Heart left ventricle (tissue), 16 donors: ENCODE results near the gene C11orf97. TPM values are rescaled to one million over a fixed set of nuclear protein-coding genes. Genes with fewer than 3 reads are reported as not detected.
"Not testable (repeated sequence)": the region's sequence is repeated elsewhere in the genome, so short reads cannot be mapped to it uniquely, and the experiment has no call there.

ENCODE experiments used
- ATAC-seq, 4 donors: fragments of 200-7000 bp; cut with Tn5 transposase; one replicate each; pipeline ENCODE4 v1.9.1; 2020 to 2022; ENCODE audit warnings: moderate library complexity in 4 of 4, mild to moderate bottlenecking in 3 of 4, moderate number of reproducible peaks in 1 of 4
- DNase-seq, 5 donors: peaks; one replicate each; pipeline ENCODE4 v3.0.0-alpha.2; 2020
- H3K27ac ChIP-seq, 12 donors: fragments of 200-600 bp; sonication (generic) in 4 of 12; one replicate each; pipeline versions ENCODE4 v1.5.0 to v1.8.0; 2016 to 2022; ENCODE audit warnings: mild to moderate bottlenecking in 2 of 12
- H3K27me3 ChIP-seq, 9 donors: fragments of 200-600 bp; sonication (generic) in 2 of 9; one replicate each; pipeline versions ENCODE4 v1.5.1 to v1.8.0; 2016 to 2022; ENCODE audit warnings: mild to moderate bottlenecking in 3 of 9
- H3K36me3 ChIP-seq, 9 donors: fragments of 200-600 bp; sonication (generic) in 2 of 9; one replicate each; pipeline versions ENCODE4 v1.5.0 to v1.8.0; 2018 to 2022; ENCODE audit warnings: mild to moderate bottlenecking in 2 of 9
- H3K4me1 ChIP-seq, 12 donors: fragments of 200-600 bp; sonication (generic) in 4 of 12; one replicate each; pipeline versions ENCODE4 v1.5.0 to v1.8.0; 2016 to 2022; ENCODE audit warnings: mild to moderate bottlenecking in 3 of 12
- H3K4me3 ChIP-seq, 12 donors: fragments of 200-600 bp; sonication (generic) in 4 of 12; one replicate each; pipeline versions ENCODE4 v1.5.0 to v1.8.0; 2017 to 2022; ENCODE audit warnings: mild to moderate bottlenecking in 9 of 12, moderate library complexity in 4 of 12
- H3K9me3 ChIP-seq, 12 donors: fragments of 200-600 bp; sonication (generic) in 4 of 12; one replicate each; pipeline versions ENCODE4 v1.5.0 to v1.8.0; 2016 to 2022; ENCODE audit warnings: mild to moderate bottlenecking in 1 of 12
- POLR2A ChIP-seq, 2 donors: fragments of 450-650 bp; IDR thresholded peaks; one replicate each; pipeline ENCODE4 v1.6.1; 2017; ENCODE audit warnings: antibody characterized with exemption in 2 of 2, mild to moderate bottlenecking in 2 of 2, moderate library complexity in 2 of 2
- WGBS, 4 donors: extraction: QIAGEN DNeasy Blood & Tissue Kit in 2 of 4; methylation state at CpG; one replicate each; pipeline versions ENCODE4 v1.1.5 to v1.1.7; 2013 to 2018; 5-methylcytosine and 5-hydroxymethylcytosine counted together
- intact Hi-C, 10 donors: fragments of 100-400 bp; cut with DNase I; formaldehyde crosslinking; loops; one replicate each; pipeline versions ENCODE4 v1.11.1 to v1.14.2; 2022
- polyA plus RNA-seq, 2 donors: library from polyadenylated mRNA; stranded (reverse); fragments of 200-250 nt; gene quantifications; one replicate each; pipeline ENCODE4 v1.2.3, GENCODE V29; 2013
- total RNA-seq, 9 donors: library from RNA; depleted of rRNA in 2 of 9; stranded (reverse); fragments of >200 nt in 2 of 9; fragmentation: NEBNext Ultra II Directional in 3 of 9; extraction: Animal tissue kit (Norgen Biotek cat#: 25700) in 3 of 9; gene quantifications; one replicate each; pipeline versions ENCODE4 v1.1.0 to v1.2.4, GENCODE V29; 2016 to 2023
- TF ChIP-seq, protein P1 (sequence below), 12 donors: fragments of 200-600 bp; sonication (generic) in 4 of 12; IDR thresholded peaks; one replicate each; pipeline versions ENCODE4 v1.5.0 to v1.8.0; 2018 to 2022; ENCODE audit warnings: antibody characterized with exemption in 12 of 12, mild to moderate bottlenecking in 5 of 12
- donor health status: ischemic (EF 13 %, LVEDD 7.1; RV severe dilation, severe dysfunction).
- donor health status: healthy with polysubstance abuse.
- donor health status: DM: no; HTN: yes; CAD: no.
- donor health status: DM: no; HTN: no; CAD: no.
- donor health status: ischemic (EF 25% LVEDD 6.9; RV normal size, moderate dysfunction).
- donor health status: ischemic (EF 25% LVEDD 5.7; RV mildly dilated, moderate dysfunction).
- donor health status: healthy.
- donor health status: DM: yes; HTN: yes; CAD: no.
- donor health status: ischemic (EF 35%, LVEDD 5.7; RV mildly dilated, moderate dysfunction).
- donor health status: nonischemic (EF 11% LVEDD 7.7; RV severe dilation, severe dysfunction).
- donor health status: DM: yes; HTN: yes; CAD: no.
- donor health status: PGD.
- donor health status: ischemic (EF 29% LVEDD 5.4; RV normal size, mild dysfunction).
- donor health status: nonischemic (EF 23%, LVEDD 6.1; RV moderate dilation, normal function).

The C11orf97 gene
- total and polyA plus RNA-seq, 11 donors, result not detected

DNA sequence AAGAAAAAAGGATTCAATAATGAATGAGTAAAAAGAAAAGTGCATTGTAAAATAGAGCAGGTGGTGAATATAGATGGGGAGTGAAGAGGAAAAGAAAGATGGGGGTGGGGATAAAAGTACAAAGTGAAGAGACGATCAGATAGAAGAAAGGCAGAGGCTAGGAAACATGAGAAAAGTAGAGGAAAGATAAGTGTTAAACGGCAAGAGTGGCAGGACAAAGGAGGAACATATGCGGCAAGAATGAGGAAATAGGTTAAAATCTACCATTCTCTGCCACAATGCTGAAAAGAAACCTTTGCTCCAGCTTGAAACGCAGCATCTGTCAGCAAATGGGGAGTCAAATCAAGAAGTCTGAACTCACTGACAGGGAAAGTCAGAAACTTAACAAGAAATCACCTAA lies 38.3 kb downstream of the C11orf97 start:
- intact Hi-C loops, result no loop called here
- TF ChIP-seq POLR2A (IDR thresholded peaks at IDR 0.05), result no peak
- TF ChIP-seq, protein P1, sequence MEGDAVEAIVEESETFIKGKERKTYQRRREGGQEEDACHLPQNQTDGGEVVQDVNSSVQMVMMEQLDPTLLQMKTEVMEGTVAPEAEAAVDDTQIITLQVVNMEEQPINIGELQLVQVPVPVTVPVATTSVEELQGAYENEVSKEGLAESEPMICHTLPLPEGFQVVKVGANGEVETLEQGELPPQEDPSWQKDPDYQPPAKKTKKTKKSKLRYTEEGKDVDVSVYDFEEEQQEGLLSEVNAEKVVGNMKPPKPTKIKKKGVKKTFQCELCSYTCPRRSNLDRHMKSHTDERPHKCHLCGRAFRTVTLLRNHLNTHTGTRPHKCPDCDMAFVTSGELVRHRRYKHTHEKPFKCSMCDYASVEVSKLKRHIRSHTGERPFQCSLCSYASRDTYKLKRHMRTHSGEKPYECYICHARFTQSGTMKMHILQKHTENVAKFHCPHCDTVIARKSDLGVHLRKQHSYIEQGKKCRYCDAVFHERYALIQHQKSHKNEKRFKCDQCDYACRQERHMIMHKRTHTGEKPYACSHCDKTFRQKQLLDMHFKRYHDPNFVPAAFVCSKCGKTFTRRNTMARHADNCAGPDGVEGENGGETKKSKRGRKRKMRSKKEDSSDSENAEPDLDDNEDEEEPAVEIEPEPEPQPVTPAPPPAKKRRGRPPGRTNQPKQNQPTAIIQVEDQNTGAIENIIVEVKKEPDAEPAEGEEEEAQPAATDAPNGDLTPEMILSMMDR (IDR thresholded peaks at IDR 0.05), result no peak
- WGBS, 4 donors, result 68 to 73% (median 70%) methylated on average over 4 of the region's 4 CpGs

DNA sequence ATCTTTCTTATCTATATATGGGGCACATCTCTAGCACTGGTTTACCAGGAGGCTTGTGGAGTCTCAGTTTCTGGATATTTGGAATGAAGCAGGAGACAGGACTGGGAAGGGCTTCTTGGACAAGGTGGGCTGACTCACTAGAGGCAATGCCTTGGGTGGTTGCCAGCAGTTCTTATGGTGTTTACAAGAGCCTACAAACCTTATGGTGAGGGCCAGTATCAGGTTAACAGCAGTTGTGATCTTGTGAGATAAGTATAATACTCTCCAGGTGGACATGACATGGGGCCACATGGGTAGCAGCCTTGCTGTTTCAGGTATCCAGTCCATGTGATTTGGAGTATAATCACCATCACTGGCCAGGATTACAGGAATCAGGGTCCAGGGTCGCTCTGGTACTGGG lies 41.7 kb downstream of the C11orf97 start:
- Histone ChIP-seq H3K9me3 (no peaks in the 10 kb centered on the region), H3K36me3 (peaks cover 0 to 2% (median 0%) of the 10 kb centered on the region in 9 donors), H3K4me1 (peaks cover 0 to 49% (median 0%) of the 10 kb centered on the region in 12 donors), H3K27ac (no peak overlapping the region), H3K4me3 (no peak overlapping the region), H3K27me3 (no peaks in the 10 kb centered on the region)
- 29 to 100% (median 93%) methylated on average over 1 of the region's 1 CpG for WGBS, 4 donors
- intact Hi-C loops, result no loop called here
- ATAC-seq (no peak), DNase-seq (no peak)
- TF ChIP-seq, protein P1 (IDR thresholded peaks at IDR 0.05), result no peak
- no peak for TF ChIP-seq POLR2A (IDR thresholded peaks at IDR 0.05)

More for the DNA sequence above, 38.3 kb downstream of the C11orf97 start:
- Histone ChIP-seq H3K36me3 (peaks cover 0 to 5% (median 0%) of the 10 kb centered on the region in 9 donors), H3K9me3 (no peaks in the 10 kb centered on the region), H3K27me3 (no peaks in the 10 kb centered on the region), H3K27ac (no peak overlapping the region), H3K4me1 (peaks cover 0 to 62% (median 18%) of the 10 kb centered on the region in 12 donors), H3K4me3 (no peak overlapping the region)
- DNase-seq (no peak), ATAC-seq (no peak)

DNA sequence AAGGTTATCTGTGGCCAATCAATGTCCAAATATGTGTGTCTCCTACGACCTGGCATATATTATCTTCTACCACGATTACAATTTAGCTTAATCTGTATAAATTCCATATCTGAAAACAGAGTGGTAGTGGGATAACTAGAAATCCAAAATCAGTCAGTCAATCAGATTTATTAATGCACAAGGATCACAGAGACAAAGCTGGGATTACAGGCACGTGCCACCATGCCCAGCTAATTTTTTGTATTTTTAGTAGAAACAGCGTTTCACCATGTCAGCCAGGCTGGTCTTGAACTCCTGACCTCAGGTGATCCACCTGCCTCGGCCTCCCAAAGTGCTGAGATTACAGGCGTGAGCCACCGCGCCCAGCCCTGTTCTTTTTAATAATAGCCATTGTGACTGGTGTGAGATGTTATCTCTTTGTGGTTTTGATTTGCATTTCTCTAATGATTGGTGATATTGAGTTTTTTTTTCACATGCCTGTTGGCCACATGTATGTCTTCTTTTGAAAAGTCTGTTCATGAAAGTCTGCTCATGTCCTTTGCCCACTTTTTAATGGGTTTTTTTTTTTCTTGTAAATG lies 43.6 kb downstream of the C11orf97 start:
- intact Hi-C loops, result loop anchor here in 1 of 10 donors (5.0 kb wide), 1 partner anchor 34 kb away; no protein-coding TSS in a partner anchor
- not testable (repeated sequence) for H3K9me3 ChIP-seq, ATAC-seq, DNase-seq, H3K4me3 ChIP-seq, H3K36me3 ChIP-seq, H3K27ac ChIP-seq, H3K27me3 ChIP-seq
- WGBS, 4 donors, result 92 to 97% (median 92%) methylated on average over 8 of the region's 8 CpGs
- peaks cover 0 to 49% (median 0%) of the 10 kb centered on the region in 12 donors for H3K4me1 ChIP-seq

DNA sequence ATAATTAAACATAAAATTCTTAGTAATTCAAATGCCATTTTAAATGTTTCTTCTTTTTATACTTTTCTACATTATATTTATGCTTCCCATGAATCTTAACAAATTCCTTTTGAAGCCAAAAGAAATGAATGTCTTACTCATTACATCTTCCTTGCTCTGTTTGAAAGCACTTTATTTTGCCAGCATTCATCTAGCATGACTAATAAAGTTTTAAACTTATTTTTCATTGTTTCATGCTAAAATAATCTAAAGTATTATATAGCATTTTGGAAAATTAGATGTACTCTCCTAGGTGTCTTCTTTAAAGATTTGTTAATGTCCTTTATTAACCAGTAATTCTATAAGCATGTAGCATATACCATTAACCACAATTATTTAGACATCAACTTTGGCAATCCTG lies 45.2 kb downstream of the C11orf97 start:
- Histone ChIP-seq H3K36me3 (no peaks in the 10 kb centered on the region), H3K4me3 (no peak overlapping the region), H3K9me3 (no peaks in the 10 kb centered on the region), H3K27me3 (no peaks in the 10 kb centered on the region), H3K4me1 (peaks cover 0 to 37% (median 0%) of the 10 kb centered on the region in 12 donors), H3K27ac (no peak overlapping the region)
- ATAC-seq (no peak), DNase-seq (no peak)
- TF ChIP-seq, protein P1 (IDR thresholded peaks at IDR 0.05), result no peak
- TF ChIP-seq POLR2A (IDR thresholded peaks at IDR 0.05), result no peak
- intact Hi-C loops, result loop anchor here in 1 of 10 donors (5.0 kb wide), 1 partner anchor 35 kb away; no protein-coding TSS in a partner anchor

DNA sequence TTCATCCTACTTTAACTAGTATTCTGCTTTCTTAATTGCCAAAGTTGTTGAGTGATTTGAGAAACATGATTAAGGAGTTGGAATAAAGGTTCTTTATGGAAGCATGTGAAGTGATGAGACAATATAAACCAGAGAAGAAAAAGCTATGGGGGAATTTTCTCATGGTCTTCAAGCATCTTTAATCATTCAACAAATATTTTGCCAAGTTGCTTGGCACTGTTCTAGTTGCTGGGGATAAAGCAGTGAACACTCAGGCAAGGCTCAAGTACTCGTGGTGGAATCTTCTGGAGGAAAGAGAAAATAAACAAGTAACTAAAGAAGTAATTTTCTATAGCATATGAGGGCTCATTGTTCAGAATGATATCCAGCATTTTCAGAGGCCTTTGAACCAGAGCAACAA lies 45.7 kb downstream of the C11orf97 start:
- no peak for DNase-seq
- WGBS, 4 donors, result 63 to 88% (median 77%) methylated on average over 1 of the region's 1 CpG
- Histone ChIP-seq H3K36me3 (no peaks in the 10 kb centered on the region), H3K9me3 (no peaks in the 10 kb centered on the region), H3K4me3 (no peak overlapping the region), H3K27me3 (no peaks in the 10 kb centered on the region), H3K4me1 (peaks cover 0 to 39% (median under 1%) of the 10 kb centered on the region in 12 donors), H3K27ac (peak overlapping the region in 1 of 12 donors; percentile 64)
- TF ChIP-seq, protein P1 (IDR thresholded peaks at IDR 0.05), result no peak
- no peak for TF ChIP-seq POLR2A (IDR thresholded peaks at IDR 0.05)
- no peak for ATAC-seq
- intact Hi-C loops, result loop anchor here in 1 of 10 donors (5.0 kb wide), 1 partner anchor 36 kb away; no protein-coding TSS in a partner anchor
